ENCODE measurements around the gene DNAJB6.

The DNAJB6 gene

GRCh38 chr7:157397731-157398691, 61.2 kb downstream of the DNAJB6 start:
- peak; percentile 20 for DNase-seq

- no peak for DNase-seq
These were observed 62.4 kb downstream of the DNAJB6 start for GRCh38 chr7:157399086-157399687.

- no peak for DNase-seq
These were observed 63.5 kb downstream of the DNAJB6 start for GRCh38 chr7:157400171-157400860.

- no peak for DNase-seq
These were observed 65.0 kb downstream of the DNAJB6 start for GRCh38 chr7:157401567-157402387.

GRCh38 chr7:157402388-157402703, 65.5 kb downstream of the DNAJB6 start:
- no peak for DNase-seq

- no peak for DNase-seq
These were observed 66.2 kb downstream of the DNAJB6 start for GRCh38 chr7:157402911-157403534.

- no peak for DNase-seq
These were observed 67.0 kb downstream of the DNAJB6 start for GRCh38 chr7:157403646-157404401.

- no peak for DNase-seq
These were observed 68.2 kb downstream of the DNAJB6 start for GRCh38 chr7:157404845-157405481.

GRCh38 chr7:157405501-157405900, 68.7 kb downstream of the DNAJB6 start:
- DNase-seq = no peak

- no peak for DNase-seq
These were observed 69.4 kb downstream of the DNAJB6 start for GRCh38 chr7:157405914-157406810.

GRCh38 chr7:157406971-157407370, 70.2 kb downstream of the DNAJB6 start:
- no peak for DNase-seq

- no peak for DNase-seq
These were observed 70.9 kb downstream of the DNAJB6 start for GRCh38 chr7:157407512-157408257.

- DNase-seq = no peak
These were observed 71.7 kb downstream of the DNAJB6 start for GRCh38 chr7:157408258-157409101.

- DNase-seq = no peak
These were observed 72.4 kb downstream of the DNAJB6 start for GRCh38 chr7:157409149-157409752.

- DNase-seq = no peak
These were observed 73.2 kb downstream of the DNAJB6 start for GRCh38 chr7:157409753-157410727.

- DNase-seq = no peak
These were observed 74.2 kb downstream of the DNAJB6 start for GRCh38 chr7:157410831-157411556.

Data from DMS 273 treated with DMSO at 0.1 percent for 48 hours (cell line).